ENCODE results near the gene PEX11G.

- TF ChIP-seq BHLHE40 (IDR thresholded peaks at IDR 0.05; ENCODE audit: borderline replicate concordance) (no peak), FOXA1 (IDR thresholded peaks at IDR 0.05) (no peak), TARDBP (IDR thresholded peaks at IDR 0.05) (no peak), FOXK2 (IDR thresholded peaks at IDR 0.05) (no peak), ELF4 (IDR thresholded peaks at IDR 0.05) (no peak), NFRKB (IDR thresholded peaks at IDR 0.05) (no peak), SP1 (IDR thresholded peaks at IDR 0.05) (no peak), ARNT (IDR thresholded peaks at IDR 0.05) (no peak), PKNOX1 (IDR thresholded peaks at IDR 0.05) (no peak), SUZ12 (IDR thresholded peaks at IDR 0.05) (no peak)
These were observed 7.9 kb downstream of the PEX11G start for GRCh38 chr19:7480970-7481255.
